ENCODE data around the gene ATP9B.

ATP9B gene

DNA sequence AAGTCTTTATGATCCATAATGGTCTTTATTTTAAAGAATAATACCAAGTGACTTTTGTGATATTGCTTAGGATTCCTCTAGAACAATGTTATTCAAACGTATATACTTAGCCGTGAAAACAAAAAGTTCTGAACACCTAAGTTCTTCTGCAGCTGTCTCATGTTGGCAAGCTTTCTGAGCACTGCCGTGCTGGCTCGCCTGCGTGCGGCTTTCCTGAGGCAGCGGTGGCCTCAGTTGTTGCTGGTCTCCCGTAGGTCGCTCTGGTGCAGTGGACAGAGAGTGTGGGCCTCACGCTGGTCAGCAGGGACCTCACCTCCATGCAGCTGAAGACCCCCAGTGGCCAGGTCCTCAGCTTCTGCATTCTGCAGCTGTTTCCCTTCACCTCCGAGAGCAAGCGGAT, 259.7 kb downstream of the ATP9B start:
- no peak for DNase-seq (ENCODE audit: low spot score)

DNA sequence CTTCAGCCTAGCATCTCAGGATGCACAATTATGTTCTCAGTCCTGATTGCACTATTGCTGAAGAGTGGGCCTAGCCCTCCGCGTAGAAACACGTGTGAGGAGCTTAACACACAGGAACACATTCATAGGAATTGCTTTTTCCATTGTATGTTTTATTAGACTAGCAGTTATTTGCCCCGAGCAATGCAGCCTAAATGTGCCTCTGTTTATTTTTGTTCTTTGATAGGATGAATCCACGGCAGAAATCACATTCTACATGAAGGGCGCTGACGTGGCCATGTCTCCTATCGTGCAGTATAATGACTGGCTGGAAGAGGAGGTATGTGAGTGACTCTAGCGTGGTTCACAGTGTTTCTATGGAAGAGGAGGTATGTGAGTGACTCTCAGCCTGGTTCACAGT, 260.6 kb downstream of the ATP9B start:
- DNase-seq (ENCODE audit: low spot score), result no peak

DNA sequence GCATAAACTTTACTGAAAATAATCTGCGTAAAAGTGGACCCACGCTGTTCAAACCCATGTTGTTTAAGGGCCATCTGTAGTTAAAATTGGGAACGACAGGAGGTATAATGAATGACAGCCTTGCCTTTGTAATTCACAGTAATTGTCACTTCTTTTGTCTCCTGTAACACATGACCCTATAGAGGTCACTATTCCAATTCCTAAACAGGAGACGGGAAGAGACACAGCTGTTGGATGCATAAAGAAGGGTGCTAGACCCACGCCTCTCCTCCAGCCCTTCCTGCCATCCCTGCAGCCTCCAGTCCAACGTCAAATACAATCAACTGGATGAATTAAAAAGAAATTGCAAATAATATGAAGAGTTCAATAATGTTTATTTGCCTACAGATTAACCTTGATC, 263.5 kb downstream of the ATP9B start:
- no peak for DNase-seq (ENCODE audit: low spot score)

DNA sequence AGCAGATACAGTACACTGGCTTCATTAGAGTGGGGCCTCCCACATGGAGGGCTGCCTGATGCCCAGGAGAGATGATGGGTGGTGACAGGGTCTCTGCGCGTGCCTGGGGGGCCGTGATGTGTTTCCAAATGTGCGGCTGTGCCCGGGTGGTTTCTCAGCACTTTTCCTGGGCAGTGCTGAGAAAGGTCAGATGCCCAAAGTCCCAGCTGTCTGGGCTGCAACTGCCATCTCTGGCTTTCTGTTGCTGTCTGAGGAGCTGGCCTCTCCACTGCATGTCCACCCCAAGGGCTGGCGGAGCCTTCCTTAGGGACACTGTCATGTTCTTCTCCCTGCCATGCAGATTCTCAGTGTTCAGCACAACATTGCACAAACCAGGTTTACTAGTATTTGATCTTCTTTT, 263.9 kb downstream of the ATP9B start:
- DNase-seq (ENCODE audit: low spot score), result no peak

DNA sequence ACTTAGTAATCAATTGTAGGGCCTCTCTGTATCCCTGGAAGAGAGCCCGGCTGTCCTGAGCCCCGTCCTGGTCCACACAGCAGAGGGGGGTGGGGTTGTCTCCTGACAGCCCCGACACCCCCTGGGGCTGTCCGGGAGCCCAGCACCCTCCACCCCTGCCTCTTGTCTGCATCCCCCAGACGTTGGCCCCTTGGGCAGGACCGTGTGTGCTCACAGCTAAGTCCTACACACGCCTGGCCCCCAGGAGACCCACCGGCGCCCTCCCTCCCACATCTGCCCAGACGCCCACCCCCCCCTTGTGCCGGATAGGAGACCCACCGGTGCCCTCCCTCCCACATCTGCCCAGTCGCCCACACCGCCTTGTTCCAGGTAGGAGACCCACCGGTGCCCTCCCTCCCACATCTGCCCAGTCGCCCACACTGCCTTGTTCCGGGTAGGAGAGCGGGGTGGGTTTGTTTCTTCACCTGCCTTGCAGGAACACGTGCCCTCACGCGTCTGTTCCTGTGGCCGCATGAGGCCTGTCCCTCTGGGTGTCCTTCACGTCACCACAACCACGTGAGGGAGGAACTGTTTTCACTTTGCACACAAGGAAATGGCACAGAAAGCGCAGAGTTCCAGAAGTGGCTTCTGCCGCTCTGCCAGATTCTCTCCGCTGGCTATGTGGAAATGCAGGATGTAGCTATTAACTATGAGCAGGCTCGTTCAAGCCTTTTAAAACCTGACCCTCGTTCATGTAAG, 265.5 kb downstream of the ATP9B start:
- no peak for DNase-seq (ENCODE audit: low spot score)

GRCh38 chr18:79335833-79336360, 266.7 kb downstream of the ATP9B start:
- no peak for DNase-seq (ENCODE audit: low spot score)

DNA sequence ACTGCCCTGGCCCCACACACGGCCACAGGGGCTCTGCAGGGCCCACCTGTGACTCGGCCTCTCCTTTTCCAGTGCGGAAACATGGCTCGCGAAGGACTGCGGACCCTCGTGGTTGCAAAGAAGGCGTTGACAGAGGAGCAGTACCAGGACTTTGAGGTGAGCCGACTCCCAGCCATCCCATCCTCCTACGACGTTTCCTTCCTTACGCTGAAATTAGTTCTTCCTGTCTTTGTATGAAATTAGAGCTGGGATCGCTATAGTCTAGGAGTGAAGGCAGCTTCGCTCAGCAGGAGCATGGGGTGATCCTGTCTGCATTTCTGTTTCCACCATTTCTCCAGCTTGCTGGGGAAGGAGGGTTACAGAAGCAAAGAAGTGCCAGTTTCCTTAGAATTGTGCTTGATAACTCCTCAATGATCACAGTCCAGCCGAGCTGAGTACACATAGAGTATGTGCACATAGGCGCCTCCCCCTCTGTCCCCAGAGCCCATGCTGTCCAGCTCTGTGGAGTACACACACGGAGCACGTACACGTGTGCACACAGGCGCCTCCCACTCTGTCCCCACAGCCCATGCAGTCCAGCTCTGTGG, 267.5 kb downstream of the ATP9B start:
- DNase-seq (ENCODE audit: low spot score), result no peak

DNA sequence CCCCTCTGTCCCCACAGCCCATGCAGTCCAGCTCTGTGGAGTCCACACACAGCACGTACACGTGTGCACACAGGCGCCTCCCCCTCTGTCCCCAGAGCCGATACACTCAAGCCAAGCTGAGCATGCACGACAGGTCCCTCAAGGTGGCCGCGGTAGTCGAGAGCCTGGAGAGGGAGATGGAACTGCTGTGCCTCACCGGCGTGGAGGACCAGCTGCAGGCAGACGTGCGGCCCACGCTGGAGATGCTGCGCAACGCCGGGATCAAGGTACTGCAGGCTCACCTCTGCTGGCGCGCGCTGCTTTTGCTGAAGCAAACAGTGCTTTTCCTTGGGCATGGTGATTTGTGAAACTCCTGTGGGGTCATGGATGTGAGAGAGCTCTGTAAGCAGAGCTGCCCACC, 268.0 kb downstream of the ATP9B start:
- no peak for DNase-seq (ENCODE audit: low spot score)

DNA sequence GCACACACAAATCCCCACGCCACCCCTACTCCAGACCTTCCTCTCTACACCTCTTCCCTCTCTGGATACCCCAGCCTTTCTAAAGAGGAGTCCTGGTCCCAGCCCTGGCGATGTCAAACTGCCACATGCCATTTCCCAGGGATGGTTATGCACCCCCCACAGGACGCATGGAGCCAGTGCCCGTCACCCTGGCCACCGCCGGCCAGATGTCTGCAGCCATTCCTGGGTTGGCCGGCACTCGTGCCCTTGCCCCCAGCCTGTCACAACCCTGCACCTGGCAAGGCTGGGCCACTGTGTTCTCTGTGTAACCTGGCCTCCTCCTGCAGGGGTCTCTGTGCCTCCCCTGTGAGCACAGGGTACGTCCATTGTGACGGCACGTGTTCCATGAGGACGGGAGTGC, 268.4 kb downstream of the ATP9B start:
- no peak for DNase-seq (ENCODE audit: low spot score)

GRCh38 chr18:79339094-79339908, 270.1 kb downstream of the ATP9B start:
- DNase-seq (ENCODE audit: low spot score), result no peak

- DNase-seq (ENCODE audit: low spot score), result no peak
Measured at GRCh38 chr18:79343567-79344207, 274.5 kb downstream of the ATP9B start.

DNA sequence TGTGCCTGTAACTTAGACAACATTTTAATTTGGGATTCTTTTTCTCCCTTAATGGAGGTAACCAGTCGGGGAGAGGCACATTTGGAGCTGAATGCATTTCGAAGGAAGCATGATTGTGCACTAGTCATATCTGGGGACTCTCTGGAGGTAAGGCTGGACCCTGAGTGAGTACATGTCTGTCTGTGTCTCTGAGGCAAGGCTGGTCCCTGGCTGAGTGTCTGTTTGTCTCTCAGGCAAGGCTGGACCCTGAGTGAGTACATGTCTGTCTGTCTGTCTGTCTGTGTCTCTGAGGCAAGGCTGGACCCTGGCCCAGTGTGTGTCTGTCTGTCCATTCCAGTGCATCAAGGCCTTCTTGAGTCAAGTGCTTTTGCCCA, 275.0 kb downstream of the ATP9B start:
- DNase-seq (ENCODE audit: low spot score), result no peak

GRCh38 chr18:79345366-79345765, 276.2 kb downstream of the ATP9B start:
- DNase-seq (ENCODE audit: low spot score), result no peak

DNA sequence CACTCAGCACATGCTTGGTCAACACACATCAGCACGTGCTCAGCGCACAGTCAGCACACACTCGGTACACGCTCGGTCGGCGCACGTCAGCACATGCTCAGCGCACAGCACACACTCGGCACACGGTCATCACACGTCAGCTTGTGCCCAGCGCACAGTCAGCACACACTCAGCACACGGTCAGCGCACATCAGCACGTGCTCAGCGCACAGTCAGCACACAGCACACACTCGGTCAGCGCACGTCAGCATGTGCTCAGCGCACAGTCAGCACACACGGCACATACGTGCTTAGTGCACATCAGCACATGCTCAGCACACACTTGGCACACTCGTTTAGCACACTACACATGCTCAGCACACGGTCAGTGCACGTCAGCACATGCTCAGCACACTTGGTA, 276.8 kb downstream of the ATP9B start:
- no peak for DNase-seq (ENCODE audit: low spot score)

DNA sequence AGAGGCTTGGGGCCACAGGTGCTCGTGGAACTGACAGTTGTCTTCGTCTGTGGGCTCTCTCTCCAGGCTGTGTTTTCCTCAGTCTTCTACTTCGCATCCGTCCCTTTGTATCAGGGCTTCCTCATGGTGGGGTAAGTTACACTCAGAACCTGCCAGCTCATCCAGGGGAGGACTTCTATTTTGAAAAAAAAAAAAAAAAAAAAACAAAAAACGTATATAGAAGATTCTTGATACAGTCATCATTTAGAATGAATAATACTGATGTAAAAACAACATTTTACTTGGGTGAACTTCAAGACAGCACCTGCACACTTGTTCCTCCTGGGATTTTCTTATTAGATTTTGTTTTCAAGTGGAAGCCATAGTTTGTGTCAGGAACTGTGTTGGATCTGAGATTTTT, 278.9 kb downstream of the ATP9B start:
- no peak for DNase-seq (ENCODE audit: low spot score)

DNA sequence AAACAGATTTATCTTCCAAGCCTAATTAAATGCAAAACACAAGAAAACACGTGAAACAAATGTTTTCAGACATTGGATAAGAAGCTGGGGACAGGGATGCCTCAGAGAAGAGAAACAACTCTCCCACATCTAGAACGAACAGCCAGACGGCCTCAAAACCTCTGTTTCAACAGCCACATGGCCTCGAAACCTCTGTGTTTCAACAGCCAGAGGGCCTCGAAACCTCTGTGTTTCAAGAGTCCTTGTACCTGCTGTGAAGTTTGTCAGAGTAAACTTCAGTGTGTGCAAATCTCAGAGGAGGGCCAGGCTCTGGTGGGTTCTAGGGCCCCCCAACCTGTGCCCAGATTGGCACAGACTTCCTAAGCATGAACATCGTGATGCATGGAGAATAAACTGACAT, 283.2 kb downstream of the ATP9B start:
- no peak for DNase-seq (ENCODE audit: low spot score)

DNA sequence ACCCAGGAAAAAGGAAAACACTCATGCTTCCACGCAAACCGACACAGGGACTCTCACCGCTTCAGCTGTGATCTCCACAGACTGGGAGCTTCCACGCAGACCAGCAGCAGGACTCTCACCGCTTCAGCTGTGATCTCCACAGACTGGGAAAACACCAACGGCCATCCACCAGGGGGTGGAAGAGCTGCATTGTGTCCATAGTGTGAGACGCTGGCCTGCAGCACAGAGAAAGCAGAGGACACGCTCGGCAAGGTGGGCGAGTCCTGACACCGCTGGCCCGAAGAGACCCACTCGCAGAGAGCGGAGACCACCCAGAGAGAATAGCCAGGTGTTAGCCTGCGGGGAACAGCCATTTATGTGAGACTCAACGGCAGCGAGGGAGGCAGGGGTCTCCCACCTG, 284.1 kb downstream of the ATP9B start:
- DNase-seq (ENCODE audit: low spot score), result no peak

DNA sequence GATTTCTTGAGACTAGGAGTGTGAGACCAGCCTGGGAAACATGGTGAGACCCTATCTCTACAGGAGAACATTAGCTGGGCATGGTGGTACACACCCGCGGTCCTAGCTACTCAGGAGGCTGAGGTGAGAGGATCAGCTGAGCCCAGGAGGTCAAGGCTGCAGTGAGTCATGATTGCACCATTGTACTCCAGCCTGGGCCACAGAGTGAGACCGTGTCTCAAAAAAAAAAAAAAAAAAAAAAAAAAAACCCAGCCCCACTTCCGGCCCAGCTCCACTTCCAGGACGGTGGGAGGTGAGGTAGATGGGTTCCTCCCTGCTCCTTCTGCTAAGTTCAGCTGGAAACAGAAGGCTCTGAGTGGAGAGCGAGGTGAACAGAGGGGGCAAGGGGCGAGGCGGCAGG, 285.2 kb downstream of the ATP9B start:
- no peak for DNase-seq (ENCODE audit: low spot score)

- DNase-seq (ENCODE audit: low spot score), result no peak
Measured at GRCh38 chr18:79355433-79356335, 286.5 kb downstream of the ATP9B start.

- no peak for DNase-seq (ENCODE audit: low spot score)
Measured at GRCh38 chr18:79356435-79356834, 287.2 kb downstream of the ATP9B start.

- no peak for DNase-seq (ENCODE audit: low spot score)
Measured at GRCh38 chr18:79360933-79361332, 291.7 kb downstream of the ATP9B start.

All from D341Med (cell line).